GM20431 (cell line): ENCODE results near the gene SDF2.
"Not testable (repeated sequence)": the region's sequence is repeated elsewhere in the genome, so short reads cannot be mapped to it uniquely, and the experiment has no call there.

Experiments
- in situ Hi-C: fragments of 300-500 bp; cut with MseI, MboI; formaldehyde crosslinking; loops from one replicate; pipeline ENCODE4 v1.15.0; 2020; ENCODE audit warnings: low sequenced_read_pairs; ENCODE audit not compliant: unreplicated experiment

SDF2 gene

GRCh38 chr17:28685366-28685765 is 23.7 kb upstream of the SDF2 start:
- in situ Hi-C loops = no loop called here

DNA sequence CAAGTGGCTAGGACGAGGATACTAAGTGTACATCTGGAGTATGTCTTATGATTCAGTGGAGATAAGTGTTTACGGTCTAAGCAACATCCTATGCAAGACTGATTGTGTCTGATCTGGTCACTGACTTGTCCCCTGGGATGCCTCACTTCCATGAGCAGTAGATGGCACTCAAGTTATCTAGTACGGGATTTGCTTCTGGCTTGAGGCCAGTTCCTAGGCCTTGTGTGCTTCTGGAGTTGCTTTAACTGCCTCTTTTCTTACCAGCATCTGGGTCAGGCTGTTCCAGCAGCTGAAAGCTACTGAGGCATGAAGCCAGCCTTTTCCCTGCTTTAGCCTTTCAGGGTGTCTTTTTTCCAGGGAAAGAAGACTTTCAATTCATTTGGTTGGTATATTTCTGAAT is 23.3 kb upstream of the SDF2 start:
- in situ Hi-C loops = no loop called here

GRCh38 chr17:28682655-28683054 is 20.9 kb upstream of the SDF2 start:
- in situ Hi-C loops = no loop called here

GRCh38 chr17:28675980-28676379 is 14.3 kb upstream of the SDF2 start:
- in situ Hi-C loops = no loop called here

- in situ Hi-C loops = no loop called here
These were observed 13.8 kb upstream of the SDF2 start for GRCh38 chr17:28675490-28675889.

- in situ Hi-C loops = no loop called here
These were observed 8.2 kb upstream of the SDF2 start for GRCh38 chr17:28669918-28670317.

GRCh38 chr17:28667870-28668269 is 6.2 kb upstream of the SDF2 start:
- in situ Hi-C loops = no loop called here

DNA sequence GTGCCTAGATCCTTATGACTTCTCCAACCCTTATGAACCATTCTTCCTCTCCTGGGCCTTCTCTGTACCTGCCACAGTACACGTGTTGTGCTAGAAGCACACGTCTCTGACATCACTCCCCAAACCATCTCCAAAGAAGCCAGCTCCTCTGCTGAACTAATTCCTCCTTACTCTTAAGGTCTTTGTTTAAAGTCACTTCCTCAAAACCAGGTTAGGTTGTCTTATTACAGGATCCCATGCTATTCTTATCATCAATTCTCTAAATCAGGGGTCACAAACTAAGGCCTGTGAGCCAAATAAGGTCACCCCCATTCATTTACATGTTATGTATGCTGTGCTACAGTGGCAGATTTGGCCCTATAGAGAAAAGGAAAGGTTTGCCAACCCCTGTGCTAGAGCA is 4.3 kb upstream of the SDF2 start:
- in situ Hi-C loops = no loop called here

GRCh38 chr17:28663723-28664122 is 2.0 kb upstream of the SDF2 start:
- in situ Hi-C loops = no loop called here

- in situ Hi-C loops = no loop called here
These were observed 772 bp upstream of the SDF2 start for GRCh38 chr17:28662527-28662829.

- in situ Hi-C loops = not testable (repeated sequence)
These were observed 2.2 kb downstream of the SDF2 start for GRCh38 chr17:28659497-28659881.

GRCh38 chr17:28658766-28659496 is 2.8 kb downstream of the SDF2 start:
- in situ Hi-C loops = not testable (repeated sequence)

DNA sequence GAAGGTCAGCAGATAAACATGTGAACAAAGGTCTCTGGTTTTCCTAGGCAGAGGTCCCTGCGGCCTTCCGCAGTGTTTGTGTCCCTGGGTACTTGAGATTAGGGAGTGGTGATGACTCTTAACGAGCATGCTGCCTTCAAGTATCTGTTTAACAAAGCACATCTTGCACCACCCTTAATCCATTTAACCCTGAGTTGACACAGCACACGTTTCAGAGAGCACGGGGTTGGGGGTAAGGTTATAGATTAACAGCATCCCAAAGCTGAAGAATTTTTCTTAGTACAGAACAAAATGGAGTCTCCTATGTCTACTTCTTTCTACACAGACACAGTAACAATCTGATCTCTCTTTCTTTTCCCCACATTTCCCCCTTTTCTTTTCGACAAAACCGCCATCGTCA is 3.4 kb downstream of the SDF2 start:
- in situ Hi-C loops = not testable (repeated sequence)

DNA sequence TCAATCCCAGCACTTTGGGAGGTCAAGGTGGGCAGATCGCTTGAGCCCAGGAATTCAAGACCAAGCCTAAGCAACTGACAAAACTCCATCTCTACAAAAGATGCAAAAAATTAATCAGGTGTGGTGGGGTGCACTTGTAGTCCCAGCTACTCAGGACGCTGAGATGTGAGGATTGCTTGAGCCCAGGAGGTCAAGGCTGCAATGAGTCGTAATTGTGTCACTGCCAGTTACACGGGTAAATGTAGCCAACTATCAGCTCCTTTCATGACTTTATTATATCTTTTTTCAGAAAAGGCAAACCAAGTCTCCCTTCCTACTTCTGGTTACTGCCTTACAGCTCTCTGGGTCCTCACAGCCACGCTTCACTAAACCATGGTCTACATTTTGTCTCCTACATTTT is 4.0 kb downstream of the SDF2 start:
- in situ Hi-C loops = no loop called here

GRCh38 chr17:28655160-28655559 is 6.5 kb downstream of the SDF2 start:
- in situ Hi-C loops = no loop called here

GRCh38 chr17:28648698-28649097 is 13.0 kb downstream of the SDF2 start:
- in situ Hi-C loops = no loop called here

DNA sequence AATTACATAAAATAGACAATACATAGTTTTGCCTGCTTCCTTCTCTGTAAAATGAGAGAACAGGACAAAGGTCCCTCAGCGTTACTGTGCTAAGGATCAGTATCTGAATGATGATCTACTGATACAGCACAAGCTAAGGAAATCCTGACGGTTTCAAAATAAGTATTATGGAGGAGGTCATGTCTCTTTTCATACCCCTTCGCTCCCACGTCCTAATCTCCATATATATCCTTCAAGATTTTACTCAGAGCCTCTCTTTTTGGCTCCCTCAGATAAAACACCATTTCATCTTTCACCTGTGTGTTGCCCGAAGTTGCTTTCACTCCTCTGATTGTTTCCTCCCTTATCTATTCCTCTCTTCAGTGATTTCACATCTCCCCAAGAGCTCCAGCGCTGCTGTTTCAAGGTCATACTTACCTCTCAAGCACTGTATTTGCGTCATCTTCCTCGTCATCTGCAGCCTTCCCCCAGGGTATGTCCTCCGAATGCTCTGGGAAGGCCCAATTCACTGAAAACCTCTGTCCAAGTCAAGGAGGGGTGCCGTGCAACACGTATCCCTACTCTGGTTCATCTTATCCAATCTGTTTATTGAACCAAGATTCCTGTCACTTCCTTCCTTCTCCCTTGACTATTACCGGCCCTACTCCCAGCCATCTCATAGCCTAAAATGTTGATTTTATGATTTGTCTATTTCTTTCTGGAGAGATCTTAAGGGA is 15.5 kb downstream of the SDF2 start:
- in situ Hi-C loops = no loop called here

DNA sequence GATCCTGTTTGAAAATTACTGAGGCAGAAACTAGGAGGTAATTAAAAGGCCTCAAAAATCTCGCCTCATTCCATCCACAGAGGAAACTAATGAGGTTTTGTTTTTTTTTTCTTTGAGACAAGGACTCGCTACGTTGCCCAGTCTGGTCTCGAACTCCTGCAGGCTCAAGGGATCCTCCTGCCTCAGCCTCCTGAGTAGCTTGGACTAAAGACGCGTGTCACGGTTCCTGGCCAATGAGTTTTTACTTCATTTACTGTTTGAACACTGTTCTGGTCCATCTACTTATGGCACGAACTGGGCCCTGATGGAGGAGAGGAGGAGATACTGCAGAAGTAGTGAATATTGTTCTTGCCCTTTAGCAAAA is 16.1 kb downstream of the SDF2 start:
- in situ Hi-C loops = no loop called here

DNA sequence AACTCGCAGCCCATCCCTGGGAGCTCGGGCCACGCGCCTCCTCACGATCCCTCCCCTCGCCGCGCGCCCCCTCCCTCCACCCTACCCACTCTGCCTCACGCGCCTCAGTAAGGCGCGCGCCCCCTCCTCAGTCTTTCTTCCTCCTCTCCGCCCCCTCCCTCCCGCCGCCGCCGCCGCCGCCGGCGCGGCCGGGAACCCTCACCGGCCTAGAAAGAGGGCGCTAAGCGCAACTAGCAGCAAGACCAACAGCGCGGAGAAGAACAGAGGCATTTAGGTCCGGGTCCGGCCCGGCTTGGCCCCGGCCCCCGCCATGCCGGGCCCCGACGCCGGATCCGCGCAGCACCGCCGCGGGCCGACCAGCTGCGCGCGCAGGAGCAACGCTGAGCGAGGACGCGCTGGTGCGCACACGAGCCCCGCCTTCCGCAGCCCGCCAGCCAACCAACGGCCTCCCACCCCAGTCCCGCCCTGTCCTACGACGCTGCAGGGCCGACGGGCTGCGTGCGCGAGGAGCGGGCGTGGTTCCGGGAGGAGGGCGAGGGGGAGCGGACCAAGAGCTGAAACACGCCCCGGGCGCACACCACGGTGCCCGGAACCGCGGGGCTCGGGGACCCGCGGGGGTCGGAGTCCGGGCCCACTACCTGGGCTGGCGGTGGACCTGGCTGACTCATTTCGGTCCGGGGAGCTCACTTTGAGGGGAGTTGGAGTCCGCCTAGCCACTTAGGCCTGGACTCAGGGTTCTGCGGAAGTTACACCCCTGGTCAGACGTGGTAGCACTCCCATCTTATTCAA is 16.7 kb downstream of the SDF2 start, which contains the start of gene BLTP2:
BLTP2 (minus strand) TSS at position 372 of the 789 bp plus-strand sequence; CDS start at position 270, 102 bp downstream.
- in situ Hi-C loops = no loop called here

GRCh38 chr17:28643983-28644786 is 17.5 kb downstream of the SDF2 start:
- in situ Hi-C loops = no loop called here
